B cell (primary cell): Measurements from ENCODE around the gene PDX1. TPM values are rescaled to one million over a fixed set of nuclear protein-coding genes. Genes with fewer than 3 reads are reported as not detected.

Experiments
- ATAC-seq: fragments of 200-7000 bp; cut with Tn5 transposase; one replicate; pipeline ENCODE4 v1.10.0; 2021; ENCODE audit warnings: low read depth, mild to moderate bottlenecking, moderate number of reproducible peaks, moderate library complexity
- CTCF ChIA-PET: fragments of 350-600 bp; sonication (Branson Sonifier 250); formaldehyde crosslinking; loops from one replicate; lab custom pipeline; 2021; ENCODE audit warnings: antibody characterized with exemption, inconsistent platforms; lab: Charles Lee
- POLR2A ChIA-PET: fragments of 350-600 bp; sonication (Branson Sonifier 250); formaldehyde crosslinking; loops from one replicate; lab custom pipeline; 2021; ENCODE audit warnings: antibody characterized with exemption; lab: Charles Lee
- DNase-seq: peaks from one replicate; pipeline ENCODE4 v3.0.0; 2013
- H2AFZ ChIP-seq: 2 replicates; pipeline ENCODE4 v1.6.1; 2012; ENCODE audit warnings: mild to moderate bottlenecking, low read depth, low read length; ENCODE audit not compliant: insufficient read depth, poor library complexity, severe bottlenecking
- H3K27ac ChIP-seq, 2 donors: 1 replicate in 1 of 2; 2 replicates in 1 of 2; pipeline ENCODE4 v1.5.1; 2012 to 2013; ENCODE audit warnings: low read length in 2 of 2, mild to moderate bottlenecking in 2 of 2, moderate library complexity in 1 of 2
- H3K27me3 ChIP-seq, 4 experiments: fragments of 200-600 bp in 1 of 4; sonication (generic) in 1 of 4; replicated peaks in 1 of 4; 1 replicate in 2 of 4; 2 replicates in 2 of 4; pipeline versions ENCODE4 v1.6.1 to v1.7.0; 2013 to 2016; ENCODE audit warnings: low read length in 3 of 4, mild to moderate bottlenecking in 2 of 4, mixed read lengths in 1 of 4, moderate library complexity in 1 of 4; ENCODE audit not compliant: insufficient read depth in 4 of 4, control insufficient read depth in 3 of 4; ENCODE audit errors: control extremely low read depth in 1 of 4
- H3K36me3 ChIP-seq, 2 experiments: replicated peaks in 1 of 2; 1 replicate in 1 of 2; 2 replicates in 1 of 2; pipeline versions ENCODE4 v1.6.1 to v1.7.1; 2013; ENCODE audit warnings: low read length in 1 of 2; ENCODE audit not compliant: insufficient read depth in 2 of 2, control insufficient read depth in 1 of 2; ENCODE audit errors: control extremely low read depth in 1 of 2, extremely low read depth in 1 of 2
- H3K4me1 ChIP-seq, 2 donors: fragments of 200-600 bp in 1 of 2; sonication (generic) in 1 of 2; 1 replicate in 1 of 2; 2 replicates in 1 of 2; pipeline versions ENCODE4 v1.5.1 to v1.6.1; 2013 to 2017; ENCODE audit warnings: low read length in 2 of 2; ENCODE audit not compliant: control insufficient read depth in 2 of 2, insufficient read depth in 2 of 2
- H3K4me2 ChIP-seq: replicated peaks from 2 replicates; pipeline ENCODE3; 2012; ENCODE audit warnings: mild to moderate bottlenecking, low read depth, low read length; ENCODE audit not compliant: poor library complexity, severe bottlenecking
- H3K4me3 ChIP-seq, 5 experiments: fragments of 200-600 bp in 1 of 5; sonication (generic) in 1 of 5; 1 replicate in 3 of 5; 2 replicates in 2 of 5; pipeline versions ENCODE4 v1.5.1 to v1.7.0; 2011 to 2016; ENCODE audit warnings: low read length in 4 of 5, mild to moderate bottlenecking in 4 of 5, low read depth in 2 of 5, control low read depth in 1 of 5, moderate library complexity in 1 of 5; ENCODE audit not compliant: insufficient read depth in 1 of 5; ENCODE audit errors: control extremely low read depth in 1 of 5, extremely low read depth in 1 of 5
- H3K79me2 ChIP-seq: fragments of 200-600 bp; sonication (generic); one replicate; pipeline ENCODE4 v1.6.0; 2016; ENCODE audit warnings: low read length; ENCODE audit not compliant: control insufficient read depth, insufficient read depth
- H3K9ac ChIP-seq: fragments of 200-600 bp; sonication (generic); 2 replicates; pipeline ENCODE4 v1.6.1; 2017; ENCODE audit warnings: mild to moderate bottlenecking, low read length, moderate library complexity
- H3K9me3 ChIP-seq, 3 donors: one replicate each; pipeline versions ENCODE4 v1.6.1 to v1.7.1; 2013; ENCODE audit warnings: low read length in 2 of 3; ENCODE audit not compliant: control insufficient read depth in 2 of 3, insufficient read depth in 1 of 3; ENCODE audit errors: control extremely low read depth in 1 of 3
- H4K20me1 ChIP-seq: 2 replicates; pipeline ENCODE4 v1.6.0; 2012; ENCODE audit warnings: mild to moderate bottlenecking, low read length; ENCODE audit not compliant: insufficient read depth, control insufficient read depth, poor library complexity, severe bottlenecking
- H3K27ac Mint-ChIP-seq: one replicate; pipeline ENCODE4 v1.8.0; 2021; ENCODE audit warnings: mixed read lengths
- H3K27me3 Mint-ChIP-seq: one replicate; pipeline ENCODE4 v1.8.0; 2021; ENCODE audit warnings: mixed read lengths
- H3K4me1 Mint-ChIP-seq: one replicate; pipeline ENCODE4 v1.8.0; 2021; ENCODE audit warnings: mixed read lengths
- H3K4me3 Mint-ChIP-seq: one replicate; pipeline ENCODE4 v1.8.0; 2021; ENCODE audit warnings: mixed read lengths
- H3K9me3 Mint-ChIP-seq: one replicate; pipeline ENCODE4 v1.8.0; 2022; ENCODE audit warnings: mixed read lengths; ENCODE audit not compliant: insufficient read depth
- EZH2 ChIP-seq: IDR thresholded peaks from 2 replicates; pipeline ENCODE4 v1.6.1; 2012; ENCODE audit warnings: borderline replicate concordance, low read depth, mild to moderate bottlenecking, moderate library complexity, low read length; ENCODE audit not compliant: insufficient read depth, poor library complexity, severe bottlenecking
- WGBS: methylation state at CpG from one replicate; pipeline ENCODE4 v1.1.5; 2013; ENCODE audit warnings: missing lambda C conversion rate; ENCODE audit not compliant: insufficient coverage; 5-methylcytosine and 5-hydroxymethylcytosine counted together
- intact Hi-C: fragments of 100-400 bp; cut with micrococcal nuclease; formaldehyde crosslinking; loops from one replicate; pipeline ENCODE4 v1.10.0; 2022
- polyA plus RNA-seq: library from polyadenylated mRNA; depleted of rRNA; stranded (reverse); fragments of >200 nt; gene quantifications from 2 replicates; pipeline ENCODE4 v1.2.3, GENCODE V29; 2012
- total RNA-seq, 2 donors: library from RNA; stranded (reverse); fragments of 120-200 nt in 1 of 2; gene quantifications; 1 replicate in 1 of 2; 2 replicates in 1 of 2; pipeline versions ENCODE4 v1.2.3 to v1.2.4, GENCODE V29; 2013 to 2022
- TF ChIP-seq, protein P1 (sequence below): fragments of 200-600 bp; IDR thresholded peaks from one replicate; pipeline ENCODE4 v1.8.0; 2022; ENCODE audit warnings: antibody characterized with exemption, mild to moderate bottlenecking

PDX1 gene
- total and polyA plus RNA-seq, 2 donors (not counting 1 experiment from before 2014, with no cell fraction given), result not detected

DNA sequence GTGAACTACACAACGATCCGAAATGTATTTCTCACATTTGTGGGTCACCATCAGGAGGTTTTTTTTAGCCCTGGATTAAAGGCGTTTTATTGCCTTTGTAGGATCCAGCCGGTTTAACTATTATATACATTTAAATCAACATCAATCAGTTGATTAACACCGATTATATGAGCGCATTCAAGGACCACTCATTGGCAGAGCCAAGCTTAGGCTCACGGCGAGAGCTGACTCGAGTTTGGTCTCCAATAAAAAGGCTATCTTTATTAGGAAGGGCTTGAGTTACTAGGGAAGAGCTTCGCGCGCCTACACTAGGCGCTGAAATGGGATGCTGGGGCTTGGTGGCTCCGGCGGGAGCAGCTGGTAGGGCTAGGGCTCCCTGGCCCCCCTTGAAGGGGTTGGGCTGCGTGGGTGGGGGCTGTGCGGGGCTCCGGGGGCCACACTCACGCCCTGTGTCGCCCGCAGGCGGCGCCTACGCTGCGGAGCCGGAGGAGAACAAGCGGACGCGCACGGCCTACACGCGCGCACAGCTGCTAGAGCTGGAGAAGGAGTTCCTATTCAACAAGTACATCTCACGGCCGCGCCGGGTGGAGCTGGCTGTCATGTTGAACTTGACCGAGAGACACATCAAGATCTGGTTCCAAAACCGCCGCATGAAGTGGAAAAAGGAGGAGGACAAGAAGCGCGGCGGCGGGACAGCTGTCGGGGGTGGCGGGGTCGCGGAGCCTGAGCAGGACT lies 4.2 kb downstream of the PDX1 start:
- CTCF ChIA-PET, result no interaction called here
- peaks cover 0 to 98% (median 81%) of the 10 kb centered on the region in 4 experiments for H3K27me3 ChIP-seq
- peaks cover 49% of the 10 kb centered on the region for H3K4me1 Mint-ChIP-seq
- WGBS, result 9% methylated on average over 42 of the region's 48 CpGs
- H3K4me3 Mint-ChIP-seq, result peak overlapping the region; percentile 56
- H4K20me1 ChIP-seq, result no peaks in the 10 kb centered on the region
- POLR2A ChIA-PET, result interaction anchor here (0.9 kb wide), 1 partner anchor 8 kb away, joined by 3 read pairs; no protein-coding TSS in a partner anchor
- no peaks in the 10 kb centered on the region for H3K36me3 ChIP-seq
- H3K4me1 ChIP-seq, result peaks cover 62 to 90% of the 10 kb centered on the region in 2 donors
- peak overlapping the region; percentile 35 for H3K4me2 ChIP-seq
- H3K79me2 ChIP-seq, result no peaks in the 10 kb centered on the region
- no peak overlapping the region for H2AFZ ChIP-seq
- H3K4me3 ChIP-seq, result no peak overlapping the region
- H3K27ac ChIP-seq, result no peak overlapping the region
- no peak overlapping the region for H3K27ac Mint-ChIP-seq
- no peak for ATAC-seq
- no peaks in the 10 kb centered on the region for H3K9me3 Mint-ChIP-seq
- peak; percentile 56 for DNase-seq
- TF ChIP-seq, protein P1, sequence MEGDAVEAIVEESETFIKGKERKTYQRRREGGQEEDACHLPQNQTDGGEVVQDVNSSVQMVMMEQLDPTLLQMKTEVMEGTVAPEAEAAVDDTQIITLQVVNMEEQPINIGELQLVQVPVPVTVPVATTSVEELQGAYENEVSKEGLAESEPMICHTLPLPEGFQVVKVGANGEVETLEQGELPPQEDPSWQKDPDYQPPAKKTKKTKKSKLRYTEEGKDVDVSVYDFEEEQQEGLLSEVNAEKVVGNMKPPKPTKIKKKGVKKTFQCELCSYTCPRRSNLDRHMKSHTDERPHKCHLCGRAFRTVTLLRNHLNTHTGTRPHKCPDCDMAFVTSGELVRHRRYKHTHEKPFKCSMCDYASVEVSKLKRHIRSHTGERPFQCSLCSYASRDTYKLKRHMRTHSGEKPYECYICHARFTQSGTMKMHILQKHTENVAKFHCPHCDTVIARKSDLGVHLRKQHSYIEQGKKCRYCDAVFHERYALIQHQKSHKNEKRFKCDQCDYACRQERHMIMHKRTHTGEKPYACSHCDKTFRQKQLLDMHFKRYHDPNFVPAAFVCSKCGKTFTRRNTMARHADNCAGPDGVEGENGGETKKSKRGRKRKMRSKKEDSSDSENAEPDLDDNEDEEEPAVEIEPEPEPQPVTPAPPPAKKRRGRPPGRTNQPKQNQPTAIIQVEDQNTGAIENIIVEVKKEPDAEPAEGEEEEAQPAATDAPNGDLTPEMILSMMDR, result no peak
- TF ChIP-seq EZH2, result no peak
- H3K9ac ChIP-seq, result no peak overlapping the region
- peaks cover 0 to 86% (median 19%) of the 10 kb centered on the region in 3 donors for H3K9me3 ChIP-seq
- intact Hi-C loops, result loop anchor here (5.0 kb wide), 3 partner anchors 43 to 213 kb away; partner anchors contain the start of genes CDX2, GSX1 and PAN3
- peaks cover 70% of the 10 kb centered on the region for H3K27me3 Mint-ChIP-seq

DNA sequence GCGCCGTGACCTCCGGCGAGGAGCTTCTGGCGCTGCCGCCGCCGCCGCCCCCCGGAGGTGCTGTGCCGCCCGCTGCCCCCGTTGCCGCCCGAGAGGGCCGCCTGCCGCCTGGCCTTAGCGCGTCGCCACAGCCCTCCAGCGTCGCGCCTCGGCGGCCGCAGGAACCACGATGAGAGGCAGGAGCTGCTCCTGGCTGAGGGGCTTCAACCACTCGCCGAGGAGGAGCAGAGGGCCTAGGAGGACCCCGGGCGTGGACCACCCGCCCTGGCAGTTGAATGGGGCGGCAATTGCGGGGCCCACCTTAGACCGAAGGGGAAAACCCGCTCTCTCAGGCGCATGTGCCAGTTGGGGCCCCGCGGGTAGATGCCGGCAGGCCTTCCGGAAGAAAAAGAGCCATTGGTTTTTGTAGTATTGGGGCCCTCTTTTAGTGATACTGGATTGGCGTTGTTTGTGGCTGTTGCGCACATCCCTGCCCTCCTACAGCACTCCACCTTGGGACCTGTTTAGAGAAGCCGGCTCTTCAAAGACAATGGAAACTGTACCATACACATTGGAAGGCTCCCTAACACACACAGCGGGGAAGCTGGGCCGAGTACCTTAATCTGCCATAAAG lies 4.8 kb downstream of the PDX1 start:
- H3K9me3 ChIP-seq, result peaks cover 0 to 85% (median 19%) of the 10 kb centered on the region in 3 donors
- no peaks in the 10 kb centered on the region for H3K79me2 ChIP-seq
- Mint-ChIP-seq H3K4me1 (peaks cover 49% of the 10 kb centered on the region), H3K9me3 (no peaks in the 10 kb centered on the region), H3K27ac (no peak overlapping the region), H3K4me3 (no peak overlapping the region), H3K27me3 (peaks cover 70% of the 10 kb centered on the region)
- DNase-seq (peak; percentile 43), ATAC-seq (no peak)
- WGBS, result 9% methylated on average over 37 of the region's 46 CpGs
- no peaks in the 10 kb centered on the region for H3K36me3 ChIP-seq
- H3K4me2 ChIP-seq, result peak overlapping the region; percentile 35
- H4K20me1 ChIP-seq, result no peaks in the 10 kb centered on the region
- H2AFZ ChIP-seq, result no peak overlapping the region
- H3K27ac ChIP-seq, result no peak overlapping the region
- intact Hi-C loops, result loop anchor here (5.0 kb wide), 3 partner anchors 43 to 213 kb away; partner anchors contain the start of genes CDX2, GSX1 and PAN3
- no peak overlapping the region for H3K9ac ChIP-seq
- TF ChIP-seq EZH2, result no peak
- TF ChIP-seq, protein P1, result no peak
- peaks cover 57 to 90% of the 10 kb centered on the region in 2 donors for H3K4me1 ChIP-seq
- POLR2A ChIA-PET, result interaction anchor here (0.9 kb wide), 1 partner anchor 9 kb away, joined by 3 read pairs; no protein-coding TSS in a partner anchor
- no peak overlapping the region for H3K4me3 ChIP-seq
- H3K27me3 ChIP-seq, result peaks cover 0 to 98% (median 81%) of the 10 kb centered on the region in 4 experiments
- CTCF ChIA-PET, result no interaction called here
